Prostate gland (tissue), 2 donors: ENCODE data around the gene APOL2. TPM values are rescaled to one million over a fixed set of nuclear protein-coding genes. Genes with fewer than 3 reads are reported as not detected.
"Not testable (repeated sequence)": the region's sequence is repeated elsewhere in the genome, so short reads cannot be mapped to it uniquely, and the experiment has no call there.

ENCODE experiments used
- DNase-seq: peaks from one replicate; pipeline ENCODE4 v3.0.0-alpha.2; 2019; ENCODE audit warnings: low spot score
- H3K27ac ChIP-seq, 2 donors: fragments of 200-600 bp; sonication (generic); 2 replicates each; pipeline ENCODE4 v1.5.1; 2017 to 2019
- H3K27me3 ChIP-seq: fragments of 200-600 bp; sonication (generic); replicated peaks from 2 replicates; pipeline ENCODE4 v1.5.1; 2019; ENCODE audit not compliant: insufficient read depth
- H3K36me3 ChIP-seq, 2 donors: fragments of 200-600 bp; sonication (generic); 1 replicate in 1 of 2; 2 replicates in 1 of 2; pipeline versions ENCODE4 v1.5.1 to v1.8.1; 2017 to 2019
- H3K4me1 ChIP-seq: fragments of 200-600 bp; sonication (generic); replicated peaks from 2 replicates; pipeline ENCODE4 v1.5.1; 2019
- H3K4me3 ChIP-seq, 2 donors: fragments of 200-600 bp; sonication (generic); 2 replicates each; pipeline ENCODE4 v1.5.1; 2017 to 2019
- H3K9me3 ChIP-seq: fragments of 200-600 bp; sonication (generic); 2 replicates; pipeline ENCODE4 v1.5.1; 2017
- POLR2A ChIP-seq: fragments of 450-650 bp; IDR thresholded peaks from one replicate; pipeline ENCODE4 v1.6.1; 2016; ENCODE audit warnings: antibody characterized with exemption, mild to moderate bottlenecking
- POLR2AphosphoS5 ChIP-seq: sonication (generic); formaldehyde crosslinking; IDR thresholded peaks from one replicate; pipeline ENCODE4 v1.6.1; 2017; ENCODE audit warnings: antibody characterized with exemption
- WGBS: methylation state at CpG from one replicate; pipeline ENCODE4 v1.1.5; 2018; 5-methylcytosine and 5-hydroxymethylcytosine counted together
- intact Hi-C: fragments of 100-400 bp; cut with DNase I; formaldehyde crosslinking; loops from one replicate; pipeline ENCODE4 v1.14.2; 2022
- total RNA-seq, 2 donors: library from RNA; depleted of rRNA; stranded (reverse); fragments of >200 nt; gene quantifications; one replicate each; pipeline ENCODE4 v1.1.0, GENCODE V29; 2016
- TF ChIP-seq, protein P1 (sequence below), 4 experiments: fragments of 200-600 bp in 2 of 4; fragments of 450-650 bp in 2 of 4; sonication (generic) in 2 of 4; IDR thresholded peaks; 1 replicate in 3 of 4; 2 replicates in 1 of 4; pipeline ENCODE4 v1.5.1; 2016 to 2019; ENCODE audit warnings: antibody characterized with exemption in 4 of 4, mild to moderate bottlenecking in 2 of 4, moderate library complexity in 2 of 4

The APOL2 gene
- total RNA-seq, 2 donors from 2014 or later: 35.2 to 64.1 TPM

DNA sequence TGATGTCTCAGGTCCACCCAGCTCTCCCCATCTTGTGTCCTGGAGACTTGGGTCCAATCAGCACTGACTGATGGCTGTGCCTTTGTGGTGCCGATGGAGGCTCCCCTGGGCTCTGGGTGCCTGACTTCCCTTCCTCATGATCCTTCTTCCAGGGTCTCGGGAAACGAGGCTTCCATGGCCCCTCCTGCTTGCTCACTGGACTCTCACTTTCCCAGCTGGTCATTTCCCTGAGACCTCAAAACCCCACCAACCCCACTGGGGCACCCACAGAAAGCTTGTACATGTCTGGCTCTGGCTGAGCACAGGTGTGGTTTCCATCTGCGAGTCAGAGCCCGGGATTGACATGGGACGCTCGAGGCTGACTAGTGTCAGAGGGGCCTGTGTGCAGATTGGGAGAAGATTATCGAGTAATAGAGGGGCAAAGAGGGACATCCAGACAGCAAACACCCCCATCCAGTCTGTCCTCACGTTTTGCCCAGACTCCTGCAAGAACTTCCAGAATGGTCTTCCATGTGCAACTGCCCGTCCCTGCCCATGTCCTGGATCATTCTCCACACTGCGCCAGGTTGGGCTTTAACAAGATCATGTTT, 28.7 kb upstream of the APOL2 start:
- 95% methylated on average over 11 of the region's 11 CpGs for WGBS
- intact Hi-C loops: no loop called here
- DNase-seq: no peak
- no peak overlapping the region for H3K4me3 ChIP-seq
- H3K36me3 ChIP-seq: peaks cover 0 to 7% of the 10 kb centered on the region in 2 donors
- H3K9me3 ChIP-seq: no peaks in the 10 kb centered on the region
- H3K4me1 ChIP-seq: no peaks in the 10 kb centered on the region
- no peaks in the 10 kb centered on the region for H3K27me3 ChIP-seq
- H3K27ac ChIP-seq: no peak overlapping the region
- no peak for TF ChIP-seq POLR2AphosphoS5
- no peak for TF ChIP-seq POLR2A
- TF ChIP-seq, protein P1, sequence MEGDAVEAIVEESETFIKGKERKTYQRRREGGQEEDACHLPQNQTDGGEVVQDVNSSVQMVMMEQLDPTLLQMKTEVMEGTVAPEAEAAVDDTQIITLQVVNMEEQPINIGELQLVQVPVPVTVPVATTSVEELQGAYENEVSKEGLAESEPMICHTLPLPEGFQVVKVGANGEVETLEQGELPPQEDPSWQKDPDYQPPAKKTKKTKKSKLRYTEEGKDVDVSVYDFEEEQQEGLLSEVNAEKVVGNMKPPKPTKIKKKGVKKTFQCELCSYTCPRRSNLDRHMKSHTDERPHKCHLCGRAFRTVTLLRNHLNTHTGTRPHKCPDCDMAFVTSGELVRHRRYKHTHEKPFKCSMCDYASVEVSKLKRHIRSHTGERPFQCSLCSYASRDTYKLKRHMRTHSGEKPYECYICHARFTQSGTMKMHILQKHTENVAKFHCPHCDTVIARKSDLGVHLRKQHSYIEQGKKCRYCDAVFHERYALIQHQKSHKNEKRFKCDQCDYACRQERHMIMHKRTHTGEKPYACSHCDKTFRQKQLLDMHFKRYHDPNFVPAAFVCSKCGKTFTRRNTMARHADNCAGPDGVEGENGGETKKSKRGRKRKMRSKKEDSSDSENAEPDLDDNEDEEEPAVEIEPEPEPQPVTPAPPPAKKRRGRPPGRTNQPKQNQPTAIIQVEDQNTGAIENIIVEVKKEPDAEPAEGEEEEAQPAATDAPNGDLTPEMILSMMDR (IDR thresholded peaks at IDR 0.05): no peak

DNA sequence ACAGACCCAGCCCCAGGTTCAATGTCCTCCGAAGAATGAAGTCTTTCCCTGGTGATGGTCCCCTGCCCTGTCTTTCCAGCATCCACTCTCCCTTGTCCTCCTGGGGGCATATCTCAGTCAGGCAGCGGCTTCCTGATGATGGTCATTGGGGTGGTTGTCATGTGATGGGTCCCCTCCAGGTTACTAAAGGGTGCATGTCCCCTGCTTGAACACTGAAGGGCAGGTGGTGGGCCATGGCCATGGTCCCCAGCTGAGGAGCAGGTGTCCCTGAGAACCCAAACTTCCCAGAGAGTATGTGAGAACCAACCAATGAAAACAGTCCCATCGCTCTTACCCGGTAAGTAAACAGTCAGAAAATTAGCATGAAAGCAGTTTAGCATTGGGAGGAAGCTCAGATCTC, 27.7 kb upstream of the APOL2 start:
- intact Hi-C loops: no loop called here
- H3K36me3 ChIP-seq: peaks cover 0 to 7% of the 10 kb centered on the region in 2 donors
- WGBS: 92% methylated on average over 4 of the region's 4 CpGs
- H3K27me3 ChIP-seq: no peaks in the 10 kb centered on the region
- TF ChIP-seq, protein P1 (IDR thresholded peaks at IDR 0.05): no peak
- no peak for TF ChIP-seq POLR2A
- no peak for TF ChIP-seq POLR2AphosphoS5
- H3K9me3 ChIP-seq: no peaks in the 10 kb centered on the region
- H3K27ac ChIP-seq: no peak overlapping the region
- H3K4me3 ChIP-seq: no peak overlapping the region
- H3K4me1 ChIP-seq: no peaks in the 10 kb centered on the region
- no peak for DNase-seq

DNA sequence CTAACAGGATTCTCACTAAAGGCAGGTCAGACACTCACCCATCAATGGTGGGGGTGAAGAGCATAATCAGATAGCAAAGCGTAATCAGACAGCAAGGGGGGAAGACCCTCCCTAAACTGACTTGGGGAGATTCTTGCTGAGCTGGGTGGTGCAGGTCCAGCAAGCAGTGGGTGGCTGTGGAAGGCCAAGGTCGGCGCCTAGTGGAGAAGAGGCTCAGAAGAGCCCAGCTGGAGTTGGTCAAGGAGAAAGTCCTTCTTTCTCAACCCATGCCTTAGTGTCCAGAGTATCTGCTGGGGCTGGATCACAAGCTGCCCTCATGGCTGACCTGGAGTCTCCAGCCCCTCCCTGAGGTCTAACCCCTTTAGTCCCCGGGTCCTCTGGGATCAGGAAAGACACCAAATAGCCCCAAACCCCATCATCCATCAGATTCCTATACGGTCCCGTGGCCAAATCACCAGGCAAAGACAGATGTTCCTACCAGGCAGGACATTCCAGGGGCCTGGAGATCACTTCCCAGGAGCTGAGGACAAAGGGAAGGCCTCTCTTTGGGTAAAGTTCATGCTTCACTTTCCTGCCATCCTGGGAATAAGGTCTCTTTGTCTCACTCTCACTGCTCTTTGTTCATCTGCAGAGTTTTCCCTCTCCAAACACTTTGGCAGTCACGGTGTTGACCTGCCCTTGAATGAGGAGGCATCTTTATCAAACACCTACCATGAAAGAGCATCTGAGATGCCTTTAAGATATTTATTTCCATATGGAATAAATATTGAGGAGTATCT, 24.7 kb upstream of the APOL2 start:
- intact Hi-C loops, H3K4me1 ChIP-seq, H3K4me3 ChIP-seq, DNase-seq, H3K9me3 ChIP-seq, H3K27me3 ChIP-seq, H3K36me3 ChIP-seq: not testable (repeated sequence)
- 75% methylated on average over 7 of the region's 7 CpGs for WGBS
- H3K27ac ChIP-seq: peak overlapping the region; percentile 6 to 57

DNA sequence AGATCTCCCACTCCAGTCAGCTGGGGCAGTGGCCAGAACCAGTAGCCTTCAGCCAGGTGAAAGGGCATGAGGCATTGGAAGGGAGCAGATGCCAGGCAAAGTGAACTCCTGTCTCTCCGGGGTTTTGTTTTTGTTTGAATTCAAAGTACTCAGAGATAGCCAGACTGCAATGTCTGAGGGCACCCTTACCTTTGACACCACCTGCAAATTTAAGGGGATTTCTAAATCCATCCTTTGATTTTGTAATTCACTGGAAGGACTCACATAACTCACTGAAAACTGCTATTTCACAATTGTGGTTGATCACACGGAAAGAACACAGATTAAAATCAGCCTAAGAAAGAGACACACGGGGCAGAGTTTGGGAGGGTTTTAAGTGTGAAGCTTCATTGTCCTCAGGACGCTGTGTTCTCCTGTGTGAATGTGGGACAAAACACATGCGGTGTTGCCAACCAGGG, 23.9 kb upstream of the APOL2 start:
- H3K27me3 ChIP-seq, DNase-seq, H3K9me3 ChIP-seq, intact Hi-C loops, H3K4me1 ChIP-seq, H3K36me3 ChIP-seq, H3K4me3 ChIP-seq: not testable (repeated sequence)
- 28% methylated on average over 5 of the region's 5 CpGs for WGBS
- H3K27ac ChIP-seq: peak overlapping the region in 1 of 2 donors; percentile 6

DNA sequence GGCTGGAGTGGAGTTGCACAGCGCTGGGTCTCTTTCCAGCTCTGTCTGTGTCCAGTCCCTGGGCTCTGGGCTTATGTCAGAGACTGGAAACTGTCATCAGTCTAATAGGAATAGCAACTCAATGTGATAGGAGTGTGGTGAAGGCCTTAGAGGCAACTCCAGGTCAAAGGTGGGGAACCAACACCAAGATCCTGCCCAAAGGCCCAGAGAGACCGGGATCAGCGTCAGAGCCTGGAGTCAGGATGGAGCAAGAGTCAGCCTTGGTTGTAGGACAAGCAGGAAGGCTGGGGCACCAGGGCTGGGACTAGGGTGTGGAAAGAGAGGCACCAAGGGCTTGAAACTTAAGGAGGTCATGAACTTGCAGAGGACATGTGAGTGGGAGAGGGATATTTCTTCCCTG, 23.0 kb upstream of the APOL2 start:
- H3K27me3 ChIP-seq, H3K4me3 ChIP-seq, DNase-seq, H3K27ac ChIP-seq, H3K4me1 ChIP-seq, H3K9me3 ChIP-seq, intact Hi-C loops, H3K36me3 ChIP-seq: not testable (repeated sequence)
- WGBS: 91% methylated on average over 3 of the region's 3 CpGs

DNA sequence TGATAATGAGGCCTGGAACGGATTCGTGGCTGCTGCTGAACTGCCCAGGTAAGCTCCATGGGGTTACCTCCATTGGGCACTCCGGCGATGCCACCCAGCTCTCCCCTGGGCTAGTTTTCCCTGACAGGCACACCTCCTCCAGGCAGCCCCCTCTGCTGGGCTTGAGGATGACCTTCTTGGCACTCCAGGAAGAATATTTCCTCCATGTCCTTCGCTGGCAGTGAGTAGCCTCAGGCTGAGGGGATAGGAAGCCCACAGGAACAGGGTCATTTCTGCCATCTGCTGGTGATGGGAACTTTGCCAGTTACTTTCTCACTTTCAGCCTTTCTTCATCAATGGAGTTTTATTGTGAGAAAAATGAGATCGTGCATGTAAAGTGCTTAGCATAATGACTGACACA, 22.3 kb upstream of the APOL2 start:
- DNase-seq, H3K27ac ChIP-seq, H3K4me3 ChIP-seq, H3K36me3 ChIP-seq, H3K4me1 ChIP-seq, H3K27me3 ChIP-seq, H3K9me3 ChIP-seq, intact Hi-C loops: not testable (repeated sequence)
- WGBS: 89% methylated on average over 6 of the region's 6 CpGs
